NCI-H2107 treated with DMSO at 0.1 percent for 48 hours (cell line): ENCODE data around the gene SLCO2B1.

Experiments
- DNase-seq: peaks from one replicate; lab custom pipeline; 2025; ENCODE audit not compliant: unreplicated experiment; lab: John Stamatoyannopoulos, UW

SLCO2B1 gene

GRCh38 chr11:75144716-75145014, 6.2 kb upstream of the SLCO2B1 start:
- no peak for DNase-seq

GRCh38 chr11:75145196-75145971, 5.5 kb upstream of the SLCO2B1 start:
- DNase-seq = no peak

- no peak for DNase-seq
These were observed 4.9 kb upstream of the SLCO2B1 start for GRCh38 chr11:75145972-75146519.

GRCh38 chr11:75146711-75147110, 4.2 kb upstream of the SLCO2B1 start:
- DNase-seq = no peak

GRCh38 chr11:75147191-75147874, 3.6 kb upstream of the SLCO2B1 start:
- DNase-seq = no peak

GRCh38 chr11:75147875-75148263, 3.0 kb upstream of the SLCO2B1 start:
- DNase-seq = no peak

GRCh38 chr11:75148436-75148983, 2.4 kb upstream of the SLCO2B1 start:
- DNase-seq = no peak

- no peak for DNase-seq
These were observed 991 bp upstream of the SLCO2B1 start for GRCh38 chr11:75149766-75150465.

- no peak for DNase-seq
These were observed 590 bp downstream of the SLCO2B1 start for GRCh38 chr11:75151346-75152047.

- DNase-seq = no peak
These were observed 1.2 kb downstream of the SLCO2B1 start for GRCh38 chr11:75152090-75152489.

GRCh38 chr11:75152651-75153427, 1.9 kb downstream of the SLCO2B1 start:
- DNase-seq = no peak

GRCh38 chr11:75154646-75155569, 4.0 kb downstream of the SLCO2B1 start:
- no peak for DNase-seq

- DNase-seq = no peak
These were observed 4.9 kb downstream of the SLCO2B1 start for GRCh38 chr11:75155570-75156422.

- DNase-seq = no peak
These were observed 7.3 kb downstream of the SLCO2B1 start for GRCh38 chr11:75158241-75158640.

GRCh38 chr11:75158696-75159150, 7.8 kb downstream of the SLCO2B1 start:
- no peak for DNase-seq

- DNase-seq = no peak
These were observed 8.4 kb downstream of the SLCO2B1 start for GRCh38 chr11:75159151-75159953.

GRCh38 chr11:75160220-75160757, 9.4 kb downstream of the SLCO2B1 start:
- DNase-seq = no peak
